ENCODE measurements around the gene SLU7. TPM values are rescaled to one million over a fixed set of nuclear protein-coding genes. Genes with fewer than 3 reads are reported as not detected.

The SLU7 gene
- total RNA-seq, 2 donors from 2014 or later, result 31.5 to 48.8 TPM

GRCh38 chr5:160354666-160355065 lies 64.2 kb downstream of the SLU7 start:
- no peaks in the 10 kb centered on the region for H3K27me3 ChIP-seq
- DNase-seq, result no peak
- intact Hi-C loops (cut with DNase I), result no loop called here
- no peak overlapping the region for H3K9ac ChIP-seq (ENCODE audit: low read depth in 2 of 2, low read length in 2 of 2)
- H3K4me1 ChIP-seq, result no peaks in the 10 kb centered on the region
- no peak overlapping the region for H3K27ac ChIP-seq
- no peaks in the 10 kb centered on the region for H3K9me3 ChIP-seq
- H3K4me3 ChIP-seq, result no peak overlapping the region
- TF ChIP-seq CTCF (IDR thresholded peaks at IDR 0.05), result no peak
- H3K36me3 ChIP-seq, result no peaks in the 10 kb centered on the region

- no peak for DNase-seq
- Histone ChIP-seq H3K4me1 (no peaks in the 10 kb centered on the region), H3K9ac (ENCODE audit: low read depth in 2 of 2, low read length in 2 of 2) (no peak overlapping the region), H3K27me3 (no peaks in the 10 kb centered on the region), H3K27ac (no peak overlapping the region), H3K36me3 (no peaks in the 10 kb centered on the region), H3K9me3 (no peaks in the 10 kb centered on the region), H3K4me3 (no peak overlapping the region)
- intact Hi-C loops (cut with DNase I), result no loop called here
- TF ChIP-seq CTCF (IDR thresholded peaks at IDR 0.05), result no peak
These were observed 65.5 kb downstream of the SLU7 start for GRCh38 chr5:160353379-160353778.

GRCh38 chr5:160352308-160352707 lies 66.6 kb downstream of the SLU7 start:
- H3K9me3 ChIP-seq, result no peaks in the 10 kb centered on the region
- H3K36me3 ChIP-seq, result no peaks in the 10 kb centered on the region
- H3K4me1 ChIP-seq, result no peaks in the 10 kb centered on the region
- intact Hi-C loops (cut with DNase I), result no loop called here
- no peaks in the 10 kb centered on the region for H3K27me3 ChIP-seq
- H3K9ac ChIP-seq (ENCODE audit: low read depth in 2 of 2, low read length in 2 of 2), result no peak overlapping the region
- TF ChIP-seq CTCF (IDR thresholded peaks at IDR 0.05), result no peak
- no peak for DNase-seq
- no peak overlapping the region for H3K4me3 ChIP-seq
- no peak overlapping the region for H3K27ac ChIP-seq

Other genes with a start within 250 kb of the SLU7 start
- gene FABP6, start 189.6 kb downstream of the SLU7 start, total RNA-seq, result not detected
- 10 to 100 TPM; 14.6 to 21.6 TPM for gene CCNJL, start 106.5 kb downstream of the SLU7 start, total RNA-seq
- gene C1QTNF2, start 48.5 kb downstream of the SLU7 start, total RNA-seq, result 1 to 10 TPM in 1 of 2 donors, under 1 TPM in 1; 0.64 to 1.0 TPM
- gene FAM200C, start 19.0 kb downstream of the SLU7 start, total RNA-seq, result 1 to 10 TPM; 1.8 to 2.3 TPM
- gene PTTG1, start 2.8 kb upstream of the SLU7 start, total RNA-seq, result 100 to 1,000 TPM in 1 of 2 donors, 10 to 100 TPM in 1; 37.0 to 104 TPM